WTC11 (cell line): ENCODE results near the gene CDK11A.
"Not testable (repeated sequence)": the region's sequence is repeated elsewhere in the genome, so short reads cannot be mapped to it uniquely, and the experiment has no call there.

Experiments
- CREM ChIP-seq: sonication (generic); formaldehyde crosslinking; IDR thresholded peaks from 2 replicates; pipeline ENCODE4 v1.8.1; 2022; ENCODE audit warnings: mild to moderate bottlenecking, missing genetic modification reagents, moderate library complexity
- CTCF ChIP-seq: fragments of 200-600 bp; IDR thresholded peaks from 2 replicates; pipeline ENCODE4 v1.8.0; 2022; ENCODE audit warnings: antibody characterized with exemption
- ETV6 ChIP-seq: sonication (generic); formaldehyde crosslinking; IDR thresholded peaks from 2 replicates; pipeline ENCODE4 v1.8.1; 2022; ENCODE audit warnings: mild to moderate bottlenecking, missing genetic modification reagents
- MAX ChIP-seq: sonication (generic); formaldehyde crosslinking; IDR thresholded peaks from 2 replicates; pipeline ENCODE4 v1.8.0; 2022; ENCODE audit warnings: mild to moderate bottlenecking, missing genetic modification reagents

- not testable (repeated sequence) for TF ChIP-seq CTCF; MAX (CRISPR knock-in tag); ETV6 (CRISPR knock-in tag); CREM (CRISPR knock-in tag)
These were observed 34.6 kb downstream of the CDK11A start for GRCh38 chr1:1689526-1689925.
